ENCODE data around the gene RNPEP. TPM values are rescaled to one million over a fixed set of nuclear protein-coding genes. Genes with fewer than 3 reads are reported as not detected.

RNPEP gene
- total and polyA plus RNA-seq, 2 of the 13 experiments (the other 11 are each of a cell fraction or from before 2014, with no cell fraction given): 20.6 to 38.4 TPM

GRCh38 chr1:202018468-202019234 lies 36.2 kb downstream of the RNPEP start (continued):
- TF ChIP-seq ARID5B (CRISPR knock-in tag; IDR thresholded peaks at IDR 0.05): peak; percentile 67; the same call in 1 of the 2 replicates
- TF ChIP-seq PATZ1 (CRISPR knock-in tag; IDR thresholded peaks at IDR 0.05): peak; percentile 60
- TF ChIP-seq FOXO1 (CRISPR knock-in tag; IDR thresholded peaks at IDR 0.05): peak; percentile 73; the same call in 1 of the 2 replicates
- TF ChIP-seq ZNF446 (CRISPR knock-in tag; IDR thresholded peaks at IDR 0.05): no peak
- peak; percentile 54; the same call in 1 of the 2 replicates for TF ChIP-seq ZNF788 (CRISPR knock-in tag; IDR thresholded peaks at IDR 0.05; ENCODE audit: borderline replicate concordance)
- no peak for TF ChIP-seq SALL2 (CRISPR knock-in tag; IDR thresholded peaks at IDR 0.05)
- peak; percentile 76 for TF ChIP-seq PAXIP1 (CRISPR knock-in tag; conservative IDR thresholded peaks at IDR 0.05)
- TF ChIP-seq RBAK (CRISPR knock-in tag; IDR thresholded peaks at IDR 0.05): no peak
- peak; percentile 71 for TF ChIP-seq RXRB (CRISPR knock-in tag; IDR thresholded peaks at IDR 0.05; ENCODE audit: borderline replicate concordance)
- 0 out of 2 replicates have a peak, but pooled peaks have one; percentile 13 for TF ChIP-seq SOX13 (IDR thresholded peaks at IDR 0.05)
- TF ChIP-seq SOX13 (CRISPR knock-in tag; conservative IDR thresholded peaks at IDR 0.05 in 1 of 2, IDR thresholded peaks at IDR 0.05 in 1 of 2): peak in 1 of 2 experiments; percentile 48; a peak in 2 of 4 replicates
- TF ChIP-seq TARDBP (CRISPR knock-in tag; IDR thresholded peaks at IDR 0.05): peak; percentile 18; the same call in 1 of the 2 replicates
- no peak for TF ChIP-seq TRIM24 (CRISPR knock-in tag; IDR thresholded peaks at IDR 0.05)
- TF ChIP-seq HOXA7 (CRISPR knock-in tag; IDR thresholded peaks at IDR 0.05): no peak
- no peak for TF ChIP-seq PRMT3 (CRISPR knock-in tag; IDR thresholded peaks at IDR 0.05; ENCODE audit: borderline replicate concordance, low read depth)
- TF ChIP-seq BATF2 (CRISPR knock-in tag; IDR thresholded peaks at IDR 0.05): no peak
- TF ChIP-seq ZNF33B (CRISPR knock-in tag; IDR thresholded peaks at IDR 0.05): no peak
- peak; percentile 71 for TF ChIP-seq SKI (IDR thresholded peaks at IDR 0.05; ENCODE audit: partially characterized antibody)
- peak; percentile 60; the same call in 1 of the 2 replicates for TF ChIP-seq ZBTB7A (CRISPR knock-in tag; IDR thresholded peaks at IDR 0.05)

Data from HepG2 (cell line).